Activated T-helper 9 cell treated with anti-CD3 and anti-CD28 coated beads, Interleukin-2, amount 50 U/mL, for 16 hours (primary cell): ENCODE data around the gene KCNMB2.
"Not testable (repeated sequence)": the region's sequence is repeated elsewhere in the genome, so short reads cannot be mapped to it uniquely, and the experiment has no call there.

Experiments used
- DNase-seq: peaks from one replicate; pipeline ENCODE4 v3.0.0-alpha.2; 2020; ENCODE audit warnings: low read depth

Gene KCNMB2

DNA sequence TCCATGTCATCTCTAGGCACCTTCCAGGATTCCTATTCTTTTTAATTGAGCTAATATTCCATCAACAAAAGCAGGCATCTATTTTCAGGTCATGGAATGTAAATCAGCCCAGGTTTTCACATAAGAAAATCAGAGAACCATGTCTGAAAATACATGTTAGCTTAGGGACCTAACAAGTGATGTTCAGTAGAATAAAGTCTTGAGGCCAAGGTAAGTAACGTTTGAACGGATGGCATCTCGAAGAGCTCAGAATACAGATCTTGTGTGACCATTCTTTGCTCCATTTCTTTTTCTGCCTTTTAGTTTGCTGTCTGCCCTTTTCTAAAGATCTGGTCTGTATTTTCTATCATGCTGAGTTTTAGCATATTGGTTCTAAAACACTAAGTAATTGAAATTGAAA is 16.5 kb upstream of the KCNMB2 start:
- DNase-seq = no peak

GRCh38 chr3:178520451-178520850 is 15.8 kb upstream of the KCNMB2 start:
- DNase-seq = no peak

DNA sequence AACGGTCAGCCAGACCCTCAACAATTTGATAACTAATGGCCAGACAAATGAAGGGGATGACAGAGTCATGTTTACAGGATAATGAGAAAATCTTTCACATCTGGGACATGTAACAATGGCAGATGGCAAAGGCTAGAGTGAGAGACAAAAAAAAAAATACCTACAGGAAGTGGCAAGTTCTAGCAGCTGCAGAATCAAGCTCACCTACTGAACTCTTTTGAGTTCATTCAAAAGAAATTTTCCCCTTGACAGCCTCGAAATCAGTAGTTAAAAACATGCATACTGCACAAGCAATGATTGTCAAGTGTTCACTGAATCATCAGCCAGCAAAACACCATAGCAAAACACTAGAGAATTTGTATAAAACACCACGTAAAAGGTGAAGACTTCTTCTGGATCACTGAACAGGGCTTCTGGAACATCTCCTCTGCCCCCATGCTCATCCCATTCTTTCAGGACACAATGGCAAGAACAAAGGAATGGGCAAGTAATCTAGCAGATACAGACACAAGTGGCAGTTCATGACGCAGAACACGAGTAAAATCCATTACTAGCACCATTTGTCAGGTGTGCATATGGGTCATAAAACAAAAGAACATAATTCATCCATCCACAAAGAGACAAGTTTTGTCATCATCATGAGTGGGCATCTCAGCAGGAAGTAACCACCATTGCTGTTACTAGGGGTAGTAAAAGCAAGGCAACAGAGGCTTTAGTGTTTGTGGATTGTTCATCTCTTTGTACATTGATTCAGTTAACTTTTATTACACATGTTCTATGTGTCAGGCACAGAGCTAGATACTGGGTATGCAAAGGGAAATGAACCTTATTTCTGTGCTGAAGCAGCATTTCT is 13.8 kb upstream of the KCNMB2 start:
- no peak for DNase-seq

DNA sequence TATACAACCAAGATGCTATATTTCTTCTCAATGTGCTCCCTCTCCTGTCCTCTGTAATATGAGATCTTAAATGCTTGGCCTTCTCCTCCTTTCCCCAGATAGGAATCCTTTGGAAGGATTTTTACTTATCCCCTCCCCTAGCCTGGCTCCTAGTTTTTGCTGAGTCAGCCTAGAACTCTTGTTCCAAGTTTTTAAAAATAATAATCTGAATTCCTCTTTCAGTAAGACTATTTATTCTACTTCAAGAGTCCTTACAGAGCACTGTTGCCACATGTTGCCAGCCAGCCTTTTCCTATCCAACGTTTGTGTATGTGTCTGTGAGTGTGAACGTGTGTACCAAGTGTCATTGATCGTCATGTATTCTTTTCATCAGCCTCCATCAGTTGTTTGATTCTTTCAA is 11.0 kb upstream of the KCNMB2 start:
- no peak for DNase-seq

DNA sequence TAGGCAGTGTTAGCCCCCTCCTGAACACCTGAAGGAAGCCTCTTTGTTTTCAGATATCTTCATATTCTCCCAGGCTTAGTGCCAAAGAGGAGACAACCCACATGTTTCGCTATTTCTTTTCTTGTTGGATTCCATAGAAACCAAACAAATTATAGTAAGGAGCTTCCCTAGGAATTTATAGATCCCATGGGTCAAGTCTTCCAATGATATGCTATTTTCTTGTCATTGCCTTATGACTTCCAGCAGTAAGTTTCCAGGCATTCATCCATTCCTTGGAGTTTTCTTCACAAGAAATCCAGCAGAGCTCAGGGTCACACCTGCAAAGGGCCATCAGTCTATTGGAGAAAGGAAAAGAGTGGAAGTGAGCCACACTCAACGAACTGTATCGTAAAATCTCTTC is 9.9 kb upstream of the KCNMB2 start:
- DNase-seq = no peak

- DNase-seq = no peak
Measured at GRCh38 chr3:178527981-178528380, 8.3 kb upstream of the KCNMB2 start.

DNA sequence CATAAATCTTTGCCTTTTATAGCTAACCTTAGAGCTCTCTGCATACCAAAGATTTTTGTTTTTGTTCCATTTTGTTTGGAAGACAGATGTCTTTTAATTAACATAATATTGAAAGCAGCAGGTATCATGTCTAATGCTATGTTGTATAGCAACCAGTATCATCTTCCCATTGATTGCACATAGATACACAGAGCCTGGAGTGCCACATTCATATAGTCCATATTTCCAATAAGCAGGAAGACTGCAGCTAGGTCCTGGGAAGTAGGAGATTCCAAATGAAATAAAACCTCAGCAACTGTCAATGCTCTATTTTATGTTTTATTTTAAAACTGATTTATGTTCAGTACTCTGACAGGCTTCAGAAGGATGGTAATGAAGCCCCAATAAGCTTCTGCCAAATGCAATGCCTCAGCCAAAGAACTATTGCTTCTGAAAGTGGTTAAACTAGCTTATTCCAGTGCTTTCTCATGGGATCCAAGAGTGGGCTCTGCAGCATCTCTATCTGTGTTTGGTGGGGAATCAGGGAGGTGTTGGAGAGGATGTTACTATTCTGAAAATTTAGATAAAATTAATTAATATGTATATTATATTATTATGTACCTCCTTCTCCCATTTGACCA is 6.5 kb upstream of the KCNMB2 start:
- DNase-seq = no peak

DNA sequence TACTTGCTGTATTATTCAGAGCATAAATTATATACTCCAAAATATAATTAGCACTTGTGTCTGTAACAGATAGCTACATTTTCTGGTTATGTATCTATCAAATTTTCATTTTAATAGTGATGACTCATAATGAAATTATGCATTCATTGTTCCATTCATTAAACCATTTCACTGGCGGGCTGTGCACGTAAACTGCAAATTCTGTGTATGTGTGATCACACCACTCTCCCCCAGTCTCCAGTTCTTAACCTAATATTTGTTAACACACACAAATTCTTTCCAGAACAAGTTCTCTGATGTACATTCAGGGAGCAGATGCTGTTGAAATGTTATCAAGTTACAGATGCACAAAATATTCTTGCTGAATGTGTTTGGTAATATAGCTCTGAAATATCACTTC is 3.8 kb upstream of the KCNMB2 start:
- DNase-seq = no peak

- DNase-seq = no peak
Measured at GRCh38 chr3:178537122-178537705, 978 bp downstream of the KCNMB2 start.

- DNase-seq = no peak
Measured at GRCh38 chr3:178538056-178538455, 1.8 kb downstream of the KCNMB2 start.

DNA sequence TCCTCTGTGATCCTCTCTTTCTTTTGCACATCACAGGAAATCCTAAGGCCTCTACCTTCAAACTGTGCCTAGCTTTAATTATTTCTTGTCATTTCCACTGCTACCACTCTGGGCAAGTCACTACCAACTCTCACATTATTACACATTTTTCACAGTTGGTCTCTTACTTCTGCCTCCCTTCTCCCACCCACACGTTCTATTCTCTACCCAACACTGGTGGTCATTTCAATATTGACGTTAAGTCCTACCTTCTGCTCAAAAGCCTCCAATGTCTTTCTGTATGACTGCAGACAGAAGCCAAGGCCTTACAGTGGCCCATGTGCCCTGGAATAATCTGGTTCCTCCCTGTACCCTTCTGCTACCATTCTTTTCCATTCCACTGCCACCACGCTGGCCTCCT is 3.9 kb downstream of the KCNMB2 start:
- DNase-seq = no peak

DNA sequence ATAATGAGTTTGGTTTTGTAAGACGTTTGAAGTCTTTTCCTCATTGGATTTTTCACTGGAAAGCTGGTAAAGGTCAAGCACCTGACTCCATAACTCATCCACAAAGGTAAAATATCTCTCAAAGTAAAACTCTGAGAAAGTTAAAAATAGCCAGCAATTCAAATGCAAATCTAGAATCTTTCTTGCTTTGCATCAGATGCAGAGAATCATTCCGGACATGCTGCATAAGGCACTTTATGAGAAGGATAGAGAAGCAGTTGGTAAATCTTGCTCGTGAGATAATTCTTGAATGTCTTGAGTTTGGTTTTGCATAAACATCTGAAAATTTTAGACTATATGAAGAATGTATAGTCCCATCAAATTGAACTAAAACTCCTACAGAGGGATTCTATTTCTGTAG is 9.1 kb downstream of the KCNMB2 start:
- DNase-seq = no peak

GRCh38 chr3:178546079-178546478 is 9.8 kb downstream of the KCNMB2 start:
- DNase-seq = no peak

GRCh38 chr3:178549426-178549825 is 13.2 kb downstream of the KCNMB2 start:
- not testable (repeated sequence) for DNase-seq

DNA sequence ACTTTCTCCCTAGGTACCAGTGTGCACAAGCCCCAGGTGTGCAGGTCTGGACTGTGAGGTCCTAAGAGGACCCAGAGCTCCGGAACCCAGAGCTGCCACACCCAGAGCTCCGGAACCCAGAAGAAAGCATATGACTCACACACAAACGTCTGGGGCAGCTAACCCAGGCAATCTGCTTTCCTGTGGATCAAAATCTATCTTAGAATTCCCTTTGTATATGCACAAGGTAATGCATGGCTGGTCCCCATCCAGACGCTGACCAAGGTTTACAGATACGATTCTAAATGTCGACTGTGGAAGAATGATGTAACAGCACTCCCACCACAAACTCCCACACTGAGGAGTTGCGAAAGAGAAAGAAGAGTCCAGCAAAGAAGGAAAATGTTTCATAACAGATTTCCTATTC is 15.7 kb downstream of the KCNMB2 start:
- DNase-seq = no peak

GRCh38 chr3:178558637-178559036 is 22.4 kb downstream of the KCNMB2 start:
- DNase-seq = no peak

GRCh38 chr3:178560759-178561158 is 24.5 kb downstream of the KCNMB2 start:
- no peak for DNase-seq

- no peak for DNase-seq
Measured at GRCh38 chr3:178561239-178561638, 25.0 kb downstream of the KCNMB2 start.

DNA sequence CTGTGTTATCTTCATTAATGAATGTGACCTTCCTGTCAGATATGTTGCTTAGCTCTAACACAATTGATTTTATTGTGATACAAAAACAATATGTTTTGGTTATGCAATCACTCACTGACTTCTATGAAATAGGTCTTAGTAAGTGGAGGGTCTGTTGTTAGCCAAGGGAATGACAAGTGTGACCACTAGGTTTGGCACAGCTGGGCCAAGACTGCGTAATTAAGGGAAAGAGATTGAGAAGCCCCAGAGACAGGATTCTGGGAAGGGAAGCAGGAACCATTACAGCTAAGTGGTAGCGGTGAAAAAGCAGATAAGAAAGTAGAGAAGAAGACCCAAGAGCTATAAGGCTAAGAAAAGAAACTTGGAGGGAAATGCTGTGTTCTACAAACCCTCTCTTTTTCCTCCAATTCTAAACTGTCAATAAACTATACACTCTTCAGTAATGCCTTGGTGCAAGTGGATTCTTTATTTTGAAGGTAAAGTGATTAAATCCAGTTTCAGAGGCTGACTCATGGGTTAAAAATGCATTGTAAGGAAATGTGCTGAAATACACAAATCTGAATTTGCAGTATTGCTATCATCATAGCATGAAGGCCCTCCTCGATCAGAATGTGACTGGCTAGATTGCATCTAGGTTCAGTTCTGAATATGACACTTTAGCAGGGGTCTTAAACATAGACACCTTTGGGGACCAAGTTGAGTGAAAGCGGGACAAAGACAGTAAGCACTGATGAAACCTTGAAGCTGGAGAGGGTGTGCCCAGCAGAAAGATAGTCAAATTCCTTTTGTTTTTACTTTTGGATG is 26.1 kb downstream of the KCNMB2 start:
- DNase-seq = no peak

DNA sequence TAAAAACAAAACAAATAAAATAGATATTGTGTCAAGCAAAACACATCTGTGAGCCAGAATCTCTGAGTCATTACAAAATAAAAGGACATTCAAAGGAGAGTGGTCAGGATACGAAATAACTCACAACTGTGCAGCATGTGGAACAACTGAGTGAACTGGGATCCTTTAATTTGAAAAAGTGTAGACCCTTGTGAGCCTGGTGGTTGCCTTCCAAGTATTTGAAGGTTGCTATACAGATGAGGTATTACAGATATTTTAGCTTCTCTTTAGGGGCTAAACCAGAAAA is 26.7 kb downstream of the KCNMB2 start:
- no peak for DNase-seq

- DNase-seq = no peak
Measured at GRCh38 chr3:178567611-178568010, 31.4 kb downstream of the KCNMB2 start.

- DNase-seq = no peak
Measured at GRCh38 chr3:178568155-178568731, 32.0 kb downstream of the KCNMB2 start.
